LNCaP clone FGC (cell line): ENCODE measurements around the gene RNU1-2.
"Not testable (repeated sequence)": the region's sequence is repeated elsewhere in the genome, so short reads cannot be mapped to it uniquely, and the experiment has no call there.

ENCODE experiments used
- DNase-seq: peaks from one replicate; pipeline ENCODE4 v3.0.0-alpha.2; 2011; ENCODE audit warnings: low read depth
- H3K4me3 ChIP-seq: 2 replicates; pipeline ENCODE4 v1.5.1; 2011; ENCODE audit warnings: mild to moderate bottlenecking, low read depth, low read length, control low read depth
- CTCF ChIP-seq: IDR thresholded peaks from 2 replicates; pipeline ENCODE4 v1.5.1; 2012; ENCODE audit warnings: mild to moderate bottlenecking; ENCODE audit not compliant: control insufficient read depth, insufficient read depth; ENCODE audit errors: extremely low read depth

RNU1-2 gene

GRCh38 chr1:16927711-16928485 lies 32.1 kb downstream of the RNU1-2 start:
- no peak for TF ChIP-seq CTCF
- DNase-seq: no peak
- H3K4me3 ChIP-seq: no peak overlapping the region

- DNase-seq, H3K4me3 ChIP-seq: not testable (repeated sequence)
These were observed 33.6 kb downstream of the RNU1-2 start for GRCh38 chr1:16929146-16930041.

- not testable (repeated sequence) for H3K4me3 ChIP-seq, DNase-seq
These were observed 35.6 kb downstream of the RNU1-2 start for GRCh38 chr1:16931206-16931934.

DNA sequence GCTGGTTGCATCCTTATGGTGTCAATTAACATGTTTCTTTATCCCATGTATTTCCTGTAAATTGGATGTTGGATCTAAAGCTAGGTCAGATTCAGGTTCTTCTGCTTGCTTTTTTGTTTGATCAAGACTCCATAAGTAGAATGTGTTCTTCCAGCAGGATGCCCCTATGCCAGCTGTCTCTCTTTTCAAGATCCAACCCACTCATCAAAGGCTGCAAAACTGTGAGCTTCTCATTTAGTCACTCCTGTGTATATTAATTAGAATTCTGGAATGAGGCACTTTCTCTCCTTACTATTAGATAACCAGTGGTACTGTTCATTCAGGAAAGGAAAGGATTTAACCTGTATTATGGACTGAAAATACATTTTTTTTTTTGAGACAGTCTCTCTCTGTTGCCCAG lies 38.2 kb downstream of the RNU1-2 start:
- not testable (repeated sequence) for DNase-seq, H3K4me3 ChIP-seq

GRCh38 chr1:16936580-16936979 lies 40.8 kb downstream of the RNU1-2 start:
- DNase-seq, H3K4me3 ChIP-seq: not testable (repeated sequence)

- TF ChIP-seq CTCF: no peak
- H3K4me3 ChIP-seq: no peak overlapping the region
- DNase-seq: no peak
These were observed 42.9 kb downstream of the RNU1-2 start for GRCh38 chr1:16938351-16939321.

DNA sequence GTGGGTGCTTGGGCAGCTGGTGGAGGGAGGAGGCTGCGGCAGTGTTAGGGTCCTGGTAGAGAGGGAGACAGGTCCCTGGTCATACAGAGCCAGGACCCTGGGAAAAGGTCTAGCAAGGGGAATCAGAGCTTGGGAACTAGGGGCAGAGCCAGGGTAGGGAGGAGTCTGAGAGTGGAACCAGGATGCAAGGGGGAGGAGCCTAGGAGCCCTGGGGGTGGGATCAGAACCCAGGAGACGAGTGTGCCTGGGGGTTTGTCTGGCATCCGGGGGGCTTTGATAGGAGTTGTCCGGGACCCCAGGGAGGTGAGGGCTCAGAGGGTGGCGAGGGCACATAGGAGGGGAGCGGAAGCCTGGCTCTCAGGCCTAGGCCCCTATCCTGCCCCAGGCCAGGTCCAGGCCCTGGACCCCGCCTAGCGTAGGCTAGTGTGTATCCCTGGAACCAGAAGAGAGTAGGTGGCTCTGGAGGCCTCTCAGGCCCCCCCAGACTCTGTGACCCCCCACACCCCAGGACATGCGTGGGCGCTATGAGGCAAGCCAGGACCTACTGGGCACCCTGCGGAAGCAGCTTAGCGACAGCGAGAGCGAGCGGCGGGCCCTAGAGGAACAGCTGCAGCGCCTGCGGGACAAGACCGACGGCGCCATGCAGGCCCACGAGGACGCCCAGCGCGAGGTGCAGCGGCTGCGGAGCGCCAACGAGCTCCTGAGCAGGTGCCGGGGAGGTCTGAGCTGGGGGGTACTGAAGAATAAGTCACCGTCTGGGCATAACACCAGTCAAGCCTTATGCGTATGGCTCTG lies 43.8 kb downstream of the RNU1-2 start:
- DNase-seq, H3K4me3 ChIP-seq: not testable (repeated sequence)

- no peak for DNase-seq
- TF ChIP-seq CTCF: no peak
- no peak overlapping the region for H3K4me3 ChIP-seq
These were observed 48.3 kb downstream of the RNU1-2 start for GRCh38 chr1:16944038-16944437.

DNA sequence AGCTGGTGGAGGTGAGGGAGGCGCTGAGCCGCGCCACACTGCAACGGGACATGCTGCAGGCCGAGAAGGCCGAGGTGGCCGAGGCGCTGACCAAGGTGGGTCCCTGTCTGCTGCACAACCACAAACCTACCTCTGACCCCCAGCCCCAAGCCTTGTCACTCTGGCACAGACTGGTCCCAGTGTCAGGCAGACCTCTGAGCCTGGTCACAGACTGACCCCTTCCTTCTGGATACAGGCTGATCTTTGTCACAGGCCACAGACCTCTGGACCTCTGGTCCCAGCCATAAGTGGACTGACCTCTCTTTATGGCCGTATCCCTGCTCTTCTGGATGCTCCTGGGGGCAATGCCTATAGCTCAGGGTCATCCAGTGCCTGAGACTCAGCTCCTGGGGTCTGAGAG lies 49.7 kb downstream of the RNU1-2 start:
- not testable (repeated sequence) for DNase-seq, H3K4me3 ChIP-seq
